GM12878 (cell line): Measurements from ENCODE around the gene ALDH3B2. TPM values are rescaled to one million over a fixed set of nuclear protein-coding genes. Genes with fewer than 3 reads are reported as not detected.

ENCODE experiments used
- ATAC-seq: fragments of 200-7000 bp; cut with Tn5 transposase; 3 replicates; pipeline ENCODE4 v1.9.1; 2020; ENCODE audit warnings: mild to moderate bottlenecking, moderate library complexity
- BruUV-seq: library from RNA; stranded (reverse); fragments of 400-500 nt; replicated peaks from 2 replicates; lab custom pipeline; 2021; lab: Mats Ljungman, UMichigan
- CTCF ChIA-PET: fragments of 300-600 bp; sonication (Branson Sonifier 250); formaldehyde crosslinking; extraction: SDS; loops from one replicate; lab custom pipeline; 2021; ENCODE audit warnings: inconsistent platforms; lab: Yijun Ruan, JAX
- POLR2A ChIA-PET: fragments of 350-600 bp; formaldehyde crosslinking; extraction: SDS; loops from one replicate; lab custom pipeline; 2021; ENCODE audit warnings: inconsistent platforms; lab: Charles Lee
- RAD21 ChIA-PET: fragments of 300-600 bp; sonication (Branson Sonifier 250); formaldehyde crosslinking; loops from one replicate; lab custom pipeline; 2023; ENCODE audit warnings: antibody characterized with exemption; ENCODE audit not compliant: unreplicated experiment; lab: Charles Lee
- SMC1A ChIA-PET: fragments of 300-600 bp; sonication (Branson Sonifier 250); formaldehyde crosslinking; loops from one replicate; lab custom pipeline; 2023; ENCODE audit not compliant: unreplicated experiment, uncharacterized antibody; lab: Charles Lee
- DNase-seq: peaks from one replicate; pipeline ENCODE4 v3.0.0-alpha.2; 2011; ENCODE audit warnings: low read depth, low spot score
- FAIRE-seq: peaks from 3 replicates; lab custom pipeline; 2011; peaks lifted over from hg19 to GRCh38; lab: Jason Lieb, UNC
- H2AFZ ChIP-seq: 2 replicates; pipeline ENCODE4 v1.6.0; 2011; ENCODE audit warnings: low read depth, low read length, control low read depth; ENCODE audit not compliant: control insufficient read depth
- H3K27ac ChIP-seq: 2 replicates; pipeline ENCODE4 v1.5.1; 2011; ENCODE audit warnings: control low read depth; ENCODE audit not compliant: control insufficient read depth, insufficient read depth
- H3K27me3 ChIP-seq, 2 experiments: replicated peaks in 1 of 2; 2 replicates each; pipeline versions ENCODE4 v1.6.0 to v1.6.1; 2011; ENCODE audit warnings: low read length in 1 of 2; ENCODE audit not compliant: control insufficient read depth in 2 of 2, insufficient read depth in 2 of 2
- H3K36me3 ChIP-seq, 2 experiments: 2 replicates each; pipeline ENCODE4 v1.5.1; 2011; ENCODE audit warnings: low read length in 1 of 2; ENCODE audit not compliant: control insufficient read depth in 2 of 2, insufficient read depth in 2 of 2
- H3K4me1 ChIP-seq: 2 replicates; pipeline ENCODE4 v1.6.1; 2011; ENCODE audit warnings: mild to moderate bottlenecking, low read length, moderate library complexity, mixed read lengths; ENCODE audit not compliant: control insufficient read depth, insufficient read depth
- H3K4me2 ChIP-seq: 2 replicates; pipeline ENCODE4 v1.6.0; 2011; ENCODE audit warnings: control low read depth; ENCODE audit not compliant: control insufficient read depth, insufficient read depth
- H3K4me3 ChIP-seq: fragments of 200-600 bp; sonication (generic); 2 replicates; pipeline ENCODE4 v1.5.1; 2016
- H3K79me2 ChIP-seq: 2 replicates; pipeline ENCODE4 v1.6.0; 2011; ENCODE audit warnings: low read length; ENCODE audit not compliant: control insufficient read depth, insufficient read depth
- H3K9ac ChIP-seq: 2 replicates; pipeline ENCODE4 v1.8.0; 2011; ENCODE audit warnings: low read length, control low read depth, mixed read lengths; ENCODE audit not compliant: control insufficient read depth, insufficient read depth
- H3K9me3 ChIP-seq: replicated peaks from 3 replicates; pipeline ENCODE4 v1.5.1; 2011; ENCODE audit warnings: mild to moderate bottlenecking, low read length; ENCODE audit not compliant: control insufficient read depth, insufficient read depth
- H4K20me1 ChIP-seq: 2 replicates; pipeline ENCODE4 v1.6.0; 2011; ENCODE audit not compliant: control insufficient read depth, insufficient read depth
- ATF2 ChIP-seq: IDR thresholded peaks from 2 replicates; pipeline ENCODE4 v1.6.1; 2012; ENCODE audit warnings: low read length, inconsistent platforms
- HDAC2 ChIP-seq: fragments of 200-600 bp; sonication (generic); IDR thresholded peaks from 2 replicates; pipeline ENCODE4 v1.6.1; 2017
- IKZF1 ChIP-seq: fragments of 450-650 bp; conservative IDR thresholded peaks from 2 replicates; pipeline ENCODE4 v1.6.1; 2017; ENCODE audit warnings: antibody characterized with exemption, mild to moderate bottlenecking
- MAX ChIP-seq: IDR thresholded peaks from 2 replicates; pipeline ENCODE4 v1.6.1; 2012; ENCODE audit warnings: low read depth, low read length, improper control_type of control experiment
- NFXL1 ChIP-seq: fragments of 450-650 bp; IDR thresholded peaks from 2 replicates; pipeline ENCODE4 v1.6.1; 2017; ENCODE audit warnings: antibody characterized with exemption, mild to moderate bottlenecking, borderline replicate concordance
- RAD21 ChIP-seq: IDR thresholded peaks from 2 replicates; pipeline ENCODE4 v1.6.1; 2011; ENCODE audit warnings: mild to moderate bottlenecking, low read depth, low read length, moderate library complexity; ENCODE audit not compliant: insufficient read depth
- STAT3 ChIP-seq: IDR thresholded peaks from 2 replicates; pipeline ENCODE4 v1.6.1; 2011; ENCODE audit warnings: low read depth, low read length, improper control_type of control experiment
- WGBS: methylation state at CpG from one replicate; pipeline ENCODE4 v1.1.6; 2016; ENCODE audit warnings: low lambda C conversion rate; ENCODE audit not compliant: insufficient replicate concordance, insufficient coverage; ENCODE audit errors: missing lambda C conversion rate; 5-methylcytosine and 5-hydroxymethylcytosine counted together
- in situ Hi-C: fragments of 300-500 bp; cut with MboI; formaldehyde crosslinking; loops from 9 replicates; pipeline ENCODE4 v1.14.3; 2018; ENCODE audit warnings: mixed read lengths
- intact Hi-C: fragments of 100-400 bp; cut with micrococcal nuclease; formaldehyde crosslinking; loops from one replicate; pipeline ENCODE4 v1.14.2; 2022; ENCODE audit not compliant: unreplicated experiment
- polyA plus RNA-seq, 11 experiments: library from polyadenylated mRNA; depleted of rRNA in 4 of 11; unstranded in 6 of 11; stranded (reverse) in 5 of 11; fragments of >200 nt; fragmentation: Nextera tagmentation in 4 of 11; fragmentation: Illumina TruSeq in 1 of 11; extraction: Ambion mirVana in 4 of 11; extraction: Trizol in 1 of 11; gene quantifications; 1 replicate in 1 of 11; 2 replicates in 10 of 11; pipeline versions ENCODE4 v1.2.1 to v1.2.3, GENCODE V29; 2011 to 2016; ENCODE audit warnings: inconsistent platforms in 2 of 11, missing spikeins in 2 of 11, low read depth in 1 of 11
- total RNA-seq, 4 experiments: library from RNA; depleted of rRNA in 3 of 4; stranded (reverse); fragments of >200 nt in 3 of 4; fragmentation: Illumina TruSeq in 1 of 4; extraction: Trizol in 1 of 4; gene quantifications; 2 replicates each; pipeline versions ENCODE4 v1.2.1 to v1.2.3, GENCODE V29; 2013 to 2021
- TF ChIP-seq, protein P1 (sequence below): IDR thresholded peaks from 2 replicates; pipeline ENCODE4 v1.6.1; 2011; ENCODE audit warnings: borderline replicate concordance, low read depth, mild to moderate bottlenecking, moderate library complexity, low read length; ENCODE audit not compliant: insufficient read depth, poor library complexity, severe bottlenecking
- TF ChIP-seq, protein P2 (sequence below): fragments of 150-350 bp; IDR thresholded peaks from 2 replicates; pipeline ENCODE4 v1.6.1; 2016; ENCODE audit warnings: low read depth, low read length

The ALDH3B2 gene
- total and polyA plus RNA-seq, 10 of the 15 experiments (the other 5 are each of a cell fraction or from before 2014, with no cell fraction given) = 0.09 to 0.17 TPM; not detected in 8

GRCh38 chr11:67700141-67700540 is 25.7 kb upstream of the ALDH3B2 start:
- H3K9ac ChIP-seq = no peak overlapping the region
- SMC1A ChIA-PET = interaction anchor here (1.3 kb wide), 1 partner anchor 7 kb away, joined by 3 read pairs; no protein-coding TSS in a partner anchor
- H3K4me3 ChIP-seq = no peak overlapping the region
- peaks cover 0 to 1% of the 10 kb centered on the region in 2 experiments; a peak in 1 of 4 replicates for H3K27me3 ChIP-seq
- no peaks in the 10 kb centered on the region for H3K79me2 ChIP-seq
- in situ Hi-C loops (no loop called here), intact Hi-C loops (no loop called here)
- CTCF ChIA-PET = interaction anchor here (1.0 to 1.7 kb wide), 3 partner anchors 8 to 72 kb away, joined by 3 to 6 read pairs (median 3); no protein-coding TSS in a partner anchor
- H2AFZ ChIP-seq = no peak overlapping the region
- POLR2A ChIA-PET = no interaction called here
- RAD21 ChIA-PET = no interaction called here
- no peak for ATAC-seq
- no peak for FAIRE-seq
- no TSS peak for BruUV-seq
- no peak for DNase-seq
- no peaks in the 10 kb centered on the region for H4K20me1 ChIP-seq
- H3K9me3 ChIP-seq = no peaks in the 10 kb centered on the region
- WGBS = 57% methylated on average over 10 of the region's 10 CpGs
- H3K36me3 ChIP-seq = no peaks in the 10 kb centered on the region
- no peak for TF ChIP-seq ATF2
- TF ChIP-seq, protein P1, sequence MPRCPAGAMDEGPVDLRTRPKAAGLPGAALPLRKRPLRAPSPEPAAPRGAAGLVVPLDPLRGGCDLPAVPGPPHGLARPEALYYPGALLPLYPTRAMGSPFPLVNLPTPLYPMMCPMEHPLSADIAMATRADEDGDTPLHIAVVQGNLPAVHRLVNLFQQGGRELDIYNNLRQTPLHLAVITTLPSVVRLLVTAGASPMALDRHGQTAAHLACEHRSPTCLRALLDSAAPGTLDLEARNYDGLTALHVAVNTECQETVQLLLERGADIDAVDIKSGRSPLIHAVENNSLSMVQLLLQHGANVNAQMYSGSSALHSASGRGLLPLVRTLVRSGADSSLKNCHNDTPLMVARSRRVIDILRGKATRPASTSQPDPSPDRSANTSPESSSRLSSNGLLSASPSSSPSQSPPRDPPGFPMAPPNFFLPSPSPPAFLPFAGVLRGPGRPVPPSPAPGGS = no peak
- TF ChIP-seq HDAC2 = no peak
- TF ChIP-seq NFXL1 = no peak
- TF ChIP-seq, protein P2, sequence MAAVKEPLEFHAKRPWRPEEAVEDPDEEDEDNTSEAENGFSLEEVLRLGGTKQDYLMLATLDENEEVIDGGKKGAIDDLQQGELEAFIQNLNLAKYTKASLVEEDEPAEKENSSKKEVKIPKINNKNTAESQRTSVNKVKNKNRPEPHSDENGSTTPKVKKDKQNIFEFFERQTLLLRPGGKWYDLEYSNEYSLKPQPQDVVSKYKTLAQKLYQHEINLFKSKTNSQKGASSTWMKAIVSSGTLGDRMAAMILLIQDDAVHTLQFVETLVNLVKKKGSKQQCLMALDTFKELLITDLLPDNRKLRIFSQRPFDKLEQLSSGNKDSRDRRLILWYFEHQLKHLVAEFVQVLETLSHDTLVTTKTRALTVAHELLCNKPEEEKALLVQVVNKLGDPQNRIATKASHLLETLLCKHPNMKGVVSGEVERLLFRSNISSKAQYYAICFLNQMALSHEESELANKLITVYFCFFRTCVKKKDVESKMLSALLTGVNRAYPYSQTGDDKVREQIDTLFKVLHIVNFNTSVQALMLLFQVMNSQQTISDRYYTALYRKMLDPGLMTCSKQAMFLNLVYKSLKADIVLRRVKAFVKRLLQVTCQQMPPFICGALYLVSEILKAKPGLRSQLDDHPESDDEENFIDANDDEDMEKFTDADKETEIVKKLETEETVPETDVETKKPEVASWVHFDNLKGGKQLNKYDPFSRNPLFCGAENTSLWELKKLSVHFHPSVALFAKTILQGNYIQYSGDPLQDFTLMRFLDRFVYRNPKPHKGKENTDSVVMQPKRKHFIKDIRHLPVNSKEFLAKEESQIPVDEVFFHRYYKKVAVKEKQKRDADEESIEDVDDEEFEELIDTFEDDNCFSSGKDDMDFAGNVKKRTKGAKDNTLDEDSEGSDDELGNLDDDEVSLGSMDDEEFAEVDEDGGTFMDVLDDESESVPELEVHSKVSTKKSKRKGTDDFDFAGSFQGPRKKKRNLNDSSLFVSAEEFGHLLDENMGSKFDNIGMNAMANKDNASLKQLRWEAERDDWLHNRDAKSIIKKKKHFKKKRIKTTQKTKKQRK = no peak
- TF ChIP-seq MAX = no peak
- no peak for TF ChIP-seq STAT3
- 0 out of 2 replicates have a peak, but pooled peaks have one; percentile 3 for TF ChIP-seq RAD21
- TF ChIP-seq IKZF1 = no peak
- no peaks in the 10 kb centered on the region for H3K4me1 ChIP-seq
- no peak overlapping the region for H3K4me2 ChIP-seq
- H3K27ac ChIP-seq = no peak overlapping the region
